Activated T-cell treated with anti-CD3 and anti-CD28 coated beads, Interleukin-2, amount 50 U/mL, for 48 hours (primary cell): ENCODE results near the gene GGT6.
"Not testable (repeated sequence)": the region's sequence is repeated elsewhere in the genome, so short reads cannot be mapped to it uniquely, and the experiment has no call there.

Experiments used
- DNase-seq, 2 experiments: peaks; one replicate each; pipeline ENCODE4 v3.0.0-alpha.2; 2020

Gene GGT6

DNA sequence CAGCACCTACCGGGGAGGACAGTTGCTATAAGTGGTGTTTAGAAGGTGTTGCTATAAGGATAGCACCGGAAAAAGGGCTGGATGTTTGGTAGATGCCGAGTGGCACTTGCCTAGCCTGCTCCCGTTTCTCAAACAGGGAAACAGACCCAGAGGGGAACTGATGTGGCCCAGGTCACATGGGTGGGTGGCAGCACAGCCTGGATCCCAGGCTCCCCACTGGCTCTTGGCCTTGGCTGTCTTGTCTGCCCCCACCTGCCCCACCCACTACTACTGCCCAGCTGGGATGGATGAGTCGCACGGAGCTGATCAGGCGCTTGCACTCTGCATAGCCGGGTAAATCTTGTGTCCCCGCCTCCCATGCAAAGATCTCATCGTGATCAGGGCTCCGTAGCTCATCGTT lies 31.2 kb upstream of the GGT6 start:
- DNase-seq, result no peak

DNA sequence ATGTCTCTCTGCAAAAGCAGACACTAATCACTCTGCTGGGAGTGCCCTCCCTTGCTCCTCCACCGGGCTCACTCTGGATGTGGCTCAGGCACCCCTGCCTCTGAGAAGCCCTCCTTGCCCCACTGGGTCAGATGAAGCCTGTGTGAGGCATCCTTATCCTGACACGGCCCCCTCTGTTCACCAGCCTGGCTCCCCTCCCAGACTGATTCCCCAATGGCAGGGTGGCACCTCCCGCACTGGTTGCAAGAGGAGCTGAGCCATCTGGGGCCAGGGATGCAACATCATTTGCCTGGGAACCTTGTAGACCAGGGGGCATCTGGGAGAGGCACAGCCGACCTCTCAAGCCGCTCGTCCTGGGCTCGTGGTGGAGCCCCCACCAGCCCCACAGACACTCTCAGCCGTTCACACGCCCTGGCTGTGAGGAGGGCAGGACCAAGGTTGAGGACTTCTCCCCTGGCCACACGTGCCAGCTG lies 30.6 kb upstream of the GGT6 start:
- DNase-seq, result no peak

DNA sequence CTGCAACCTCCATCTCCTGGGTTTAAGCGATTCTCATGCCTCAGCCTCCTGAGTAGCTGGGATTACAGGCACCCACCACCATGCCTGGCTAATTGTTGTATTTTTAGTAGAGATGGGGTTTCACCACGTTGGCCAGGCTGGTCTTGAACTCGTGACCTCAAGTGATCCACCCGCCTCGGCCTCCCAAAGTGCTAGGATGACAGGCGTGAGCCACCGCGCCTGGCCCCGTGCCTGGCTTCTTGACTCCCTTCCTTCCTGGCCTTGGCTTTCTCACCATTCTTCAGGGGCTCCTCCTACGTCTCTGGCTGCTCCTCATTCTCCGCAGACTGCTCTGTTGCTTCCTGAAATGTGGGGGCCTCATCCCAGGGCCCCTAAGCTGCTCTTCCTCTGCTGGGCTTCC lies 29.7 kb upstream of the GGT6 start:
- DNase-seq, result not testable (repeated sequence)

- no peak for DNase-seq
These were observed 28.7 kb upstream of the GGT6 start for GRCh38 chr17:4588898-4589625.

- no peak for DNase-seq
These were observed 28.0 kb upstream of the GGT6 start for GRCh38 chr17:4588391-4588790.

DNA sequence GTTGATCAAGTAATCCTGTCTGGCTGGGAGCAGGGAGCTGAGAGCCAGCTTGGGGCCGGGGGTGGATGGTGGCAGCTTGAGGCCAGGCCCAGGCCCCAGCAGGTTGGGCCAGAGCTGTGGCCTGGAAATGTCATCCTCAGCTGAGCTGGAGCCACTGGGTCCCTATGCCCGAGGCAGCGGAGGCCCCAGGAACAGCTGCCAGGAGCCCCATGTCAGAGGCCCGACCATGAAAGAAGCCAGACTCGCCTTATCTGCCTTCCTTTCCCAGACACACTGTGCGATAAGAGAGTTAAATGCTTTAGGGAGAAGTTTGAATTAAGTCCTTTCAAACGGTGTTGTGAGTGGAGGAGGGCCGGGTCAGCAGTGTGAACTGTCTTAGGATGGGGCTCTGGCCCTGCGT lies 27.4 kb upstream of the GGT6 start:
- no peak for DNase-seq

- no peak for DNase-seq
These were observed 26.8 kb upstream of the GGT6 start for GRCh38 chr17:4587195-4587594.

GRCh38 chr17:4586043-4586442 lies 25.7 kb upstream of the GGT6 start:
- no peak for DNase-seq

DNA sequence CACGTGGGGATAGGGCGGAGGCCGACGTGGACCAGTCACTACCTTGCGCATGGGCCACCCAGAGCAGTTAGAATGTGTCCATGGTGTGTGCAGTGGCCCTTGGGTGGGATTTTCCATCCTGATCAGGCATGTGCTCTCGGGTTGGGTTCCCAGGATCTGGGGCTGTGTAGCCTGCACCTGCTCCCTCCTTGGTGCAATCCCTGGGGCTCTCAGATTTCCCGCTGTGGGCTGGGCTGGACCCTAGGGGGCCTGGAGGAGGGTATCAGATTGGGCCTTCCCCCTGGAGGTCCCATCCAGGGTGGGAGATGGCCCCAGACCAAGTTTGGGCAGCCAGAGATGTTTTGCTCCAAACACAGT lies 25.2 kb upstream of the GGT6 start:
- DNase-seq, result no peak

GRCh38 chr17:4584917-4585637 lies 24.7 kb upstream of the GGT6 start:
- no peak for DNase-seq

- DNase-seq, result peak; percentile 34 to 44
These were observed 23.9 kb upstream of the GGT6 start, which contains the start of gene SMTNL2 for GRCh38 chr17:4584101-4584916. Gene SMTNL2, plus strand, starts transcription at chr17:4584529. Its CDS starts 77 bp downstream, at chr17:4584606.

DNA sequence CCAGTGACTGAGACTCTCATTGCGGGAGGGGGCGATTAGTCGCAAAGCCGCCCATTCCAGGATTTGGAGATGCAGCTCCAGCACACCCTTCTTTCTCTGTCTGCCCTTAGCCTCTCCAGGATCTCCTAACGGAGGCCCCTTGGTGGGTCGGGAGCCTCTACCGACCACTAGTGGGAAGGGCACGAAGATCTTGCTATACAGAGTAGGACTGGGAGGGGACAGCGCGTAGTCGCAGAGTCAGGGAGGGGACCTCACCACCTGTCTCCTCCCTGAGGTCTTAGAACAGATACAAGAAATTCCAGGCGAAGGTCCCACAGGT lies 23.4 kb upstream of the GGT6 start:
- DNase-seq, result peak; percentile 34 to 39

- no peak for DNase-seq
These were observed 22.8 kb upstream of the GGT6 start for GRCh38 chr17:4583206-4583605.

- no peak for DNase-seq
These were observed 22.3 kb upstream of the GGT6 start for GRCh38 chr17:4582691-4583090.

DNA sequence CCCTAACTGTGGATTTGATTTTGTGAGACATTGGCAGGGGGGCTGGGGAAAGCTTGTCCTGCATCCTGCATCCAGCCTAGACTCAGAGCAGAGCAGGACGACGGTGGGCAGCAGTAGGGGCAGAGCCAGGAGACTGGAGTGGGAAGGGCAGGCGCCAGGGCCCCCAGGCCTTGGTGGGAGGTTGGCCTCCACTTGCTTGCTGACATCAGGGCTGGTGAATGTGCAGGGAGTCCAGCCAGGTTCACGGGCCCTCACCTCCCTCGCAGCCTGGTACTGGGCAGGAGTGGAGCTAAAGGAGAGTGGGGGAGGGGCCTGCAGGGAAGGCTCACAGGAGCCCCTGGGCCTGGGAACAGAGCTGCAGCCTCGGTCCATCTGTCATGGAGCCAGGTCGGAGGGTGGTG lies 21.7 kb upstream of the GGT6 start:
- no peak for DNase-seq

GRCh38 chr17:4580291-4580690 lies 19.9 kb upstream of the GGT6 start:
- DNase-seq, result no peak

- no peak for DNase-seq
These were observed 19.3 kb upstream of the GGT6 start for GRCh38 chr17:4579678-4580077.

DNA sequence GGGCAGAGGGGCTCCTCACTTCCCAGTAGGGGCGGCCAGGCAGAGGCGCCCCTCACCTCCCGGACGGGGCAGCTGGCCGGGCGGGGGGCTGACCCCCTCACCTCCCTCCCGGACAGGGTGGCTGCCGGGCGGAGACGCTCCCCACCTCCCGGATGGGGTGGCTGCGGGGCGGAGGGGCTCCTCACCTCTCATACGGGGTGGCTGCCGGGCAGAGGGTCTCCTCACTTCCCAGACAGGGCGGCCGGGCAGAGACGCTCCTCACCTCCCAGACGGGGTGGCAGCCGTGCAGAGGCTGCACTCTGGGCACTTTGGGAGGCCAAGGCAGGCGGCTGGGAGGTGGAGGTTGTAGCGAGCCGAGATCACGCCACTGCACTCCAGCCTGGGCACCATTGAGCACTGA lies 18.0 kb upstream of the GGT6 start:
- DNase-seq, result not testable (repeated sequence)

DNA sequence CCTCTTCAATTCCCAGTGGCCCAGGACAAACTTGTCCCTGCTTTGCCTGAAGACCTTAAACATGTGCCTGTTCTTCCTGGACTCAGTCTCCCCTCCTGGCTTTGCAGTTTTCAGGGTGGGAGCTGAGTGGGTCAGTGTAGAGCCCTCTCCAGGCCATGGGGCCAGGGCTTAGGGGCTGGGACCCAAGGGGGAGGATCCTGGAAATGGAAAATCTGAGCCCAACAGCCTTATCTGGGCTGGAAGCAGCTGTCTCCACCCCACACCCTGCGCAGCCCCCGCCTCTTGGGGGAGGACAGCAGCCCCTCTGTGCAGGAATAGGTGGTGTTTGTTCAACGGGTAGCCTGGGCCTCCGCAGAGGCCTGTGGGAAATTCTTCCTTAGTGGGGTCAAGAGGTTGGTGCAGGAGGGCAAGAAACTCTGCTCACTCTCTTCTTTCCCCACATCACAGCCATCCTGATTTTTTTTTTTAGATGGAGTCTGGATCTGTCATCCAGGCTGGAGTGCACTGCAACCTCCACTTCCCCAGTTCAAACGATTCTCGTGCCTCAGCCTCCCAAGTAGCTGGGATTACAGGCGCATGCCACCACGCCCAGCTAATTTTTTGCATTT lies 17.1 kb upstream of the GGT6 start:
- no peak for DNase-seq

GRCh38 chr17:4576729-4577322 lies 16.4 kb upstream of the GGT6 start:
- DNase-seq, result no peak

DNA sequence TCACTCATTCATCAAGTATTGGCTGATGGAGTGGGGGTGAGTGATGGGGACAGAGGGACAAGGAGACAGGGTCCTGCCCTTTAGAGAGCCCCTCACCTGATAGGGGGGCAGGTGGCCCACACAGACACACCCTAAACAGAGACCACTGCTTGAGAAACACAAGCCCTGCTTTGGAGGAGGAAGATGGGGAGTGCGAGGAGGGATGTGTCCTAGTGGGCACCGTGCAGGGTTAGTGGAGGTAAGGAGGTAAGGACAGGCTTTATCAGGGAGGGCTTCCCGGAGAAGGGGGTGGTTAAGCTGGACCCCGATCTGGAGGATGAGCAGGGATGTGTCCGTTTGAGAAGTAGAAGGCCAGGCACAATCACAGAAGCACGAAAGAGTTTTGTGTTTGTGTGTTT lies 15.8 kb upstream of the GGT6 start:
- DNase-seq, result no peak

DNA sequence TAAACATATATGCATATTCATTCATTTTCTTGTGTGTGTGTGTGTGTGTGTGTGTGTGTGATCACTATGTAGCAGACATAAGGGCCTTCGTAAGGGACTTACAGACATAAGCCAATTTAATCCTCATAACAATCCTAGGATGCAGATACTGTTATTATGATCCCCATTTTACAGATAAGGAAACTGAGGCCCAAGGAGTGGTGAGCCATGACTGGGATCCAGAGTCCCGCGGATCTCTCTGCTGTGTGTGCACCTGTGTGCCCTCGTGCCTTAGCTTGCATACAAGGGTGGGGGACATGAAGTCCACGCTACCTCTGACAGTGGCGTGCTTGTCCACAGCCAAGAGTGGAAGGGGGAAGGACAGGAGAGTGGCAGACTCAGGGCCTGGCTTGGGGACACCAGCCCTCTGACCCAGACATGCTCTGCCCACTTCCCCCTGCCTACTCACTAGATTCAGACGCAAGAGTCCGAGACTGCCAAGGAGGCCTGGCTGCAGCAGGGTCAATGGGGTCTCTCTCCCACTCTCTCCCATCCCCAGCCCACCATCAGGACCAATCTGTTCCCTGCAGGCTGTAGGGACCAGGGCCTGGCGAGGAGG lies 14.2 kb upstream of the GGT6 start:
- no peak for DNase-seq

GRCh38 chr17:4573669-4574068 lies 13.3 kb upstream of the GGT6 start:
- peak; percentile 73 to 80 for DNase-seq
